Upper lobe of right lung (tissue), 1 donor: Measurements from ENCODE around the gene KCNN3. TPM values are rescaled to one million over a fixed set of nuclear protein-coding genes. Genes with fewer than 3 reads are reported as not detected.

Experiments
- ATAC-seq: fragments of 200-7000 bp; cut with Tn5 transposase; one replicate; pipeline ENCODE4 v1.9.1; 2020; ENCODE audit warnings: mild to moderate bottlenecking, moderate library complexity
- DNase-seq: peaks from one replicate; pipeline ENCODE4 v3.0.0-alpha.2; 2020
- H3K27ac ChIP-seq: fragments of 200-600 bp; one replicate; pipeline ENCODE4 v1.8.0; 2022
- H3K27me3 ChIP-seq: fragments of 200-600 bp; one replicate; pipeline ENCODE4 v1.8.0; 2022; ENCODE audit warnings: mild to moderate bottlenecking
- H3K36me3 ChIP-seq: fragments of 200-600 bp; one replicate; pipeline ENCODE4 v1.8.0; 2022
- H3K4me1 ChIP-seq: fragments of 200-600 bp; one replicate; pipeline ENCODE4 v1.8.0; 2022
- H3K4me3 ChIP-seq: fragments of 200-600 bp; one replicate; pipeline ENCODE4 v1.8.0; 2022; ENCODE audit warnings: mild to moderate bottlenecking
- H3K9me3 ChIP-seq: fragments of 200-600 bp; one replicate; pipeline ENCODE4 v1.8.0; 2022
- CTCF ChIP-seq: fragments of 200-600 bp; IDR thresholded peaks from one replicate; pipeline ENCODE4 v1.8.0; 2022; ENCODE audit warnings: antibody characterized with exemption
- intact Hi-C: fragments of 100-400 bp; cut with DNase I; formaldehyde crosslinking; loops from one replicate; pipeline ENCODE4 v1.11.0; 2022
- total RNA-seq: library from RNA; stranded (reverse); fragmentation: NEBNext Ultra II Directional; extraction: Animal tissue kit (Norgen Biotek cat#: 25700); gene quantifications from one replicate; pipeline ENCODE4 v1.2.1, GENCODE V29; 2021
- donor health status: DM: no; HTN: yes; CAD: no; lungs with severe emphysema.

Gene KCNN3
- total RNA-seq, 1 donor from 2014 or later, result 7.6 TPM

- Histone ChIP-seq H3K4me3 (no peak overlapping the region), H3K36me3 (no peaks in the 10 kb centered on the region), H3K4me1 (no peaks in the 10 kb centered on the region), H3K27ac (no peak overlapping the region), H3K9me3 (no peaks in the 10 kb centered on the region), H3K27me3 (no peaks in the 10 kb centered on the region)
- no peak for DNase-seq
- TF ChIP-seq CTCF, result no peak
- no peak for ATAC-seq
- intact Hi-C loops, result no loop called here
Measured at GRCh38 chr1:154753426-154753825, 116.7 kb downstream of the KCNN3 start.

DNA sequence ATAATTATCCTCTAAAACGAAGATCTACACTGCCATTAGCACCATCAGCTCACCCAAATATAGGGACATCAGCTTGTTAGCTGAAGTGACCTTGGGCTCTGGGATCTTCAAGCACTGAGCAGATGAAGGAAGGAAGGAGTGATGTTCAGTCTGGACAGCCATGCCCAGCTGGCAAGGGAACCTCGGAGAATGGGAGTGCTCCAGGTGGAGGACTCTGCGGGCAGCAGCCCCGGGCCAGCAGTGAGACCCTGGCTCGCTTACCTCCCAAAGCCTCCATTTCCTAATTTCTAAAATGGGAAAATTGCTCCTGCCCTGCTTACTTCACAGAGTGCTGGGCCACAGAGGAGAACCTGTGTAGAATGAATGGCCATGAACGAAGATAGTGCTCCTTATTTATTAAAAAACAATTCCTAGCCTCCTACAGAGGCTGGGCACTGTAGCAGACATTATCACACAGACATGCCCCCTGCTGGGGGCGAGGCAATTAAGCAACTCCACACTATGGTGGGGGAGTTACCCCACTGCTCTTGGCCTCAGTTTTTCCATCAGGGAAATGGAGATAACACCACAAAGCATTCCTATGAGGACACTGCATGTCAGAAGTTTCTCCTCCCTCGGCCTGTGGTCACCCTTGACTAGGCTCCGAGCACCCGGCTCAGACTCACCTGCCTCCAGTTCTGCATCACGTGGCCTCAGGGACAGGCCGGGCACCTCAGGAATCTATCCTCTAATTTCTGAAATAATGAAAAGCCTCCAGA, 117.6 kb downstream of the KCNN3 start:
- ATAC-seq (no peak), DNase-seq (no peak)
- intact Hi-C loops, result no loop called here
- no peak for TF ChIP-seq CTCF
- no peaks in the 10 kb centered on the region for H3K27me3 ChIP-seq
- H3K4me1 ChIP-seq, result peaks cover 8% of the 10 kb centered on the region
- no peak overlapping the region for H3K4me3 ChIP-seq
- H3K36me3 ChIP-seq, result no peaks in the 10 kb centered on the region
- no peak overlapping the region for H3K27ac ChIP-seq
- H3K9me3 ChIP-seq, result no peaks in the 10 kb centered on the region

GRCh38 chr1:154751690-154752089, 118.4 kb downstream of the KCNN3 start:
- no peak for TF ChIP-seq CTCF
- H3K9me3 ChIP-seq, result no peaks in the 10 kb centered on the region
- H3K27ac ChIP-seq, result no peak overlapping the region
- intact Hi-C loops, result no loop called here
- DNase-seq (no peak), ATAC-seq (peak; percentile 50)
- no peak overlapping the region for H3K4me3 ChIP-seq
- H3K36me3 ChIP-seq, result no peaks in the 10 kb centered on the region
- H3K4me1 ChIP-seq, result peaks cover 16% of the 10 kb centered on the region
- H3K27me3 ChIP-seq, result no peaks in the 10 kb centered on the region

DNA sequence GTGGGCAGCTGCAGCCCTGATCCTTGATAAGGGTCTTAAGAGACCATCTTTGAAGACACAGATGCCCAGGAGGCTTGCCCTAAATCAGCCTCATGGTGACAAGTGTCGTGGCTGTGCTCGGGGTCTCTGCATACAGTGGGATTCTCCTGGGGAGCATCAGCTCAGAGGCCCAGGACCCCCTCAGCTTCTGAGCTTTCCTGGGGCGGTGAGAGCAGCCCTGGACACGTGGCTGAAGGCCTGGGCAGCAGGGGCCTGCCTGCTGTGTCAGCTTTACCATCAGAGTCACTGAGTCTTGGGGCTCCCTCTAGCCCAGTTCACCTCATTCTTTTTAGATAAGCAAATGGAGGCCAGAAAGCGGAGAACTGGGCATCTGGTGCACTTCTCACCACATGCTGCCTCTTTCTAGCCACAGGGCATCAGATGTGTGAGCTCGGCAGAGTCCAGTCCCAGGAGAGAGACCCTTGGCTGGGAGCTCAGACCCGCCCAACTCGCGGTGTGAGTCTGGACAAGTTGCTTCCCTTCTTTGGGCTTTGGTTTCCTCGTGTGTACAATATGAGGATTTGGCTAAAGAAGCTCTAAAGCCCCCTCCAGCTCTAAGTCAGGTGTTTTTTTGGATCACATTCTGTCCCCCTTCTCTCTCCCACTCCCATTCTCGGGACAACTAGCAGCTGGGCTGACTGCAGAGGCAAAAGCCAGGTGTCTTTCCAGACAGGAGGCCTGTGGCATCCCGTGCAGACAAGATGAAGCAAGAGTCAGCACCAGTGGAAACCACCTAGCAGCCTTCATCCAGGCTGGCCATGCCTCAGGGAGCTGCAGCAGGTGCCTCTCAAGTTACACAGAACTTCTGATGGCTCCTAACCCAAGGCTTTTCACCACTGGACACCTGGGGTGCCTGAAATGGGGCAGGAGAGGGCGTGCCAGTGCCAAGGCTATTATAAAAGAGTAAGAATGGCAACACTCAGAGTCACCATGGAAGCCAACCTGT, 119.1 kb downstream of the KCNN3 start:
- DNase-seq (no peak), ATAC-seq (no peak)
- no peak overlapping the region for H3K4me3 ChIP-seq
- intact Hi-C loops, result no loop called here
- H3K27me3 ChIP-seq, result no peaks in the 10 kb centered on the region
- no peaks in the 10 kb centered on the region for H3K36me3 ChIP-seq
- TF ChIP-seq CTCF, result no peak
- H3K9me3 ChIP-seq, result no peaks in the 10 kb centered on the region
- peaks cover 19% of the 10 kb centered on the region for H3K4me1 ChIP-seq
- no peak overlapping the region for H3K27ac ChIP-seq

- TF ChIP-seq CTCF, result no peak
- Histone ChIP-seq H3K27ac (no peak overlapping the region), H3K27me3 (no peaks in the 10 kb centered on the region), H3K9me3 (no peaks in the 10 kb centered on the region), H3K4me3 (no peak overlapping the region), H3K36me3 (no peaks in the 10 kb centered on the region), H3K4me1 (peaks cover 19% of the 10 kb centered on the region)
- ATAC-seq (peak; percentile 41), DNase-seq (no peak)
- intact Hi-C loops, result no loop called here
Measured at GRCh38 chr1:154749078-154749760, 120.9 kb downstream of the KCNN3 start.
